WERI-Rb-1 (cell line): ENCODE data around the gene FOLR3.
"Not testable (repeated sequence)": the region's sequence is repeated elsewhere in the genome, so short reads cannot be mapped to it uniquely, and the experiment has no call there.

Experiments used
- DNase-seq: peaks from one replicate; pipeline ENCODE4 v3.0.0-alpha.2; 2020
- H3K27ac ChIP-seq: fragments of 250-450 bp; sonication (Bioruptor Pico); 2 replicates; pipeline ENCODE4 v1.5.1; 2020; ENCODE audit warnings: mild to moderate bottlenecking, moderate library complexity
- H3K27me3 ChIP-seq: fragments of 250-450 bp; sonication (Bioruptor Pico); 2 replicates; pipeline ENCODE4 v1.5.1; 2021; ENCODE audit warnings: mild to moderate bottlenecking, low read depth, moderate library complexity; ENCODE audit not compliant: insufficient read depth, severe bottlenecking
- H3K36me3 ChIP-seq: fragments of 250-450 bp; sonication (Bioruptor Pico); 2 replicates; pipeline ENCODE4 v1.5.1; 2020; ENCODE audit warnings: mild to moderate bottlenecking, moderate library complexity
- H3K4me3 ChIP-seq: 2 replicates; pipeline ENCODE4 v1.5.1; 2011; ENCODE audit warnings: low read depth, mild to moderate bottlenecking, control low read depth, low read length
- H3K9me3 ChIP-seq: fragments of 250-450 bp; sonication (Bioruptor Pico); 2 replicates; pipeline ENCODE4 v1.5.1; 2021; ENCODE audit warnings: mild to moderate bottlenecking, moderate library complexity; ENCODE audit not compliant: severe bottlenecking
- TF ChIP-seq, protein P1 (sequence below): IDR thresholded peaks from 2 replicates; pipeline ENCODE4 v1.5.1; 2011; ENCODE audit warnings: low read depth, mild to moderate bottlenecking, control low read depth, inconsistent platforms, low read length

The FOLR3 gene

GRCh38 chr11:72138821-72139390 lies 3.4 kb downstream of the FOLR3 start:
- Histone ChIP-seq H3K4me3 (no peak overlapping the region), H3K36me3 (no peaks in the 10 kb centered on the region), H3K27me3 (no peaks in the 10 kb centered on the region), H3K9me3 (no peaks in the 10 kb centered on the region), H3K27ac (no peak overlapping the region)
- TF ChIP-seq, protein P1, sequence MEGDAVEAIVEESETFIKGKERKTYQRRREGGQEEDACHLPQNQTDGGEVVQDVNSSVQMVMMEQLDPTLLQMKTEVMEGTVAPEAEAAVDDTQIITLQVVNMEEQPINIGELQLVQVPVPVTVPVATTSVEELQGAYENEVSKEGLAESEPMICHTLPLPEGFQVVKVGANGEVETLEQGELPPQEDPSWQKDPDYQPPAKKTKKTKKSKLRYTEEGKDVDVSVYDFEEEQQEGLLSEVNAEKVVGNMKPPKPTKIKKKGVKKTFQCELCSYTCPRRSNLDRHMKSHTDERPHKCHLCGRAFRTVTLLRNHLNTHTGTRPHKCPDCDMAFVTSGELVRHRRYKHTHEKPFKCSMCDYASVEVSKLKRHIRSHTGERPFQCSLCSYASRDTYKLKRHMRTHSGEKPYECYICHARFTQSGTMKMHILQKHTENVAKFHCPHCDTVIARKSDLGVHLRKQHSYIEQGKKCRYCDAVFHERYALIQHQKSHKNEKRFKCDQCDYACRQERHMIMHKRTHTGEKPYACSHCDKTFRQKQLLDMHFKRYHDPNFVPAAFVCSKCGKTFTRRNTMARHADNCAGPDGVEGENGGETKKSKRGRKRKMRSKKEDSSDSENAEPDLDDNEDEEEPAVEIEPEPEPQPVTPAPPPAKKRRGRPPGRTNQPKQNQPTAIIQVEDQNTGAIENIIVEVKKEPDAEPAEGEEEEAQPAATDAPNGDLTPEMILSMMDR, result no peak
- no peak for DNase-seq

DNA sequence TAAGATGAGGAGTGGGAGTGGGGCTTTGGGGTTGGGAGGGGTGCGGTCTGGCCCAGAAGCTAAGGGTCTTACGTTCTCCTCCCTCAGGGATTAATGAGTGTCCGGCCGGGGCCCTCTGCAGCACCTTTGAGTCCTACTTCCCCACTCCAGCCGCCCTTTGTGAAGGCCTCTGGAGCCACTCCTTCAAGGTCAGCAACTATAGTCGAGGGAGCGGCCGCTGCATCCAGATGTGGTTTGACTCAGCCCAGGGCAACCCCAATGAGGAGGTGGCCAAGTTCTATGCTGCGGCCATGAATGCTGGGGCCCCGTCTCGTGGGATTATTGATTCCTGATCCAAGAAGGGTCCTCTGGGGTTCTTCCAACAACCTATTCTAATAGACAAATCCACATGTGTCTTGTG lies 4.0 kb downstream of the FOLR3 start:
- no peaks in the 10 kb centered on the region for H3K36me3 ChIP-seq
- TF ChIP-seq, protein P1, result no peak
- H3K27ac ChIP-seq, result no peak overlapping the region
- no peak overlapping the region for H3K4me3 ChIP-seq
- H3K9me3 ChIP-seq, result no peaks in the 10 kb centered on the region
- H3K27me3 ChIP-seq, result no peaks in the 10 kb centered on the region
- DNase-seq, result no peak

DNA sequence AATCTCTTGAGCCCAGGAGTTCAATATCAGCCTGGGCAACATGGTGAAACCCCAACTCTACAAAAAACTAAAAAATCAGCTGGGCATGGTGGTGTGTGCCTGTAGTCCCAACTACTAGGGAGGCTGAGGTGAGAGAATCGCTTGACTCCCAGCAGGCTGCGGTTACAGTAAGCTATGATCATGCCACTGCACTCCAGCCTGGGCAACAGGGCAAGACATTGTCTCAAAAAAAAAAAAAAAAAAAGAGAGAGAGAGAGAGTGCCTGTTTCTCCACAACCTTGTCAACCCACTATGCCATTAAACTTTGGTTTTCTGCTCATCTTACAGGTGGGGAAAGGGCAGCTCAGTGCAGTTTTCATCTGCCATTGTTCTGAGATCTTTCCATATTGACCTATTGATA lies 5.1 kb downstream of the FOLR3 start:
- Histone ChIP-seq H3K9me3 (no peaks in the 10 kb centered on the region), H3K4me3 (no peak overlapping the region), H3K27me3 (no peaks in the 10 kb centered on the region), H3K36me3 (no peaks in the 10 kb centered on the region), H3K27ac (no peak overlapping the region)
- TF ChIP-seq, protein P1, result no peak
- no peak for DNase-seq

DNA sequence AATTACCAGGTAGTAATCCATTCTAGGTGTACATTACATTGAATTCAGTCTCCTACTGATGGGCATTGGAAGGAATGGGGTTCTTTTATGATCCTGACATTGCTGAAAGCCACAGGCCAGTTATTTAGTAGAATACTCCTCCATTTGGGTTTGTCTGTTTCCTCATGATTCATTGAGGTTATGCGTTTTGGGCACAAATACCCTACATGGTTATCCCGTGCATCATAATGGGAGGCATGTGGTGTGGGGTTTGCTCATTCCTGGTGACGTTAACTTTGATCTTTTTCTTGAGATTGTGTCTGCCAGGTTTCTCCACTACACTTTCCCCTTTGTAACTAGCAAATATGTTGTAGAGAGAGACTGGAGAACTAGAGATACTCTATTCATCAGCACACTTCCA lies 5.5 kb downstream of the FOLR3 start:
- DNase-seq, result no peak
- TF ChIP-seq, protein P1, result no peak
- Histone ChIP-seq H3K27ac (no peak overlapping the region), H3K27me3 (no peaks in the 10 kb centered on the region), H3K36me3 (no peaks in the 10 kb centered on the region), H3K4me3 (no peak overlapping the region), H3K9me3 (no peaks in the 10 kb centered on the region)

GRCh38 chr11:72142086-72142485 lies 6.6 kb downstream of the FOLR3 start:
- not testable (repeated sequence) for H3K27ac ChIP-seq, H3K4me3 ChIP-seq, DNase-seq, H3K27me3 ChIP-seq, H3K36me3 ChIP-seq, H3K9me3 ChIP-seq

DNA sequence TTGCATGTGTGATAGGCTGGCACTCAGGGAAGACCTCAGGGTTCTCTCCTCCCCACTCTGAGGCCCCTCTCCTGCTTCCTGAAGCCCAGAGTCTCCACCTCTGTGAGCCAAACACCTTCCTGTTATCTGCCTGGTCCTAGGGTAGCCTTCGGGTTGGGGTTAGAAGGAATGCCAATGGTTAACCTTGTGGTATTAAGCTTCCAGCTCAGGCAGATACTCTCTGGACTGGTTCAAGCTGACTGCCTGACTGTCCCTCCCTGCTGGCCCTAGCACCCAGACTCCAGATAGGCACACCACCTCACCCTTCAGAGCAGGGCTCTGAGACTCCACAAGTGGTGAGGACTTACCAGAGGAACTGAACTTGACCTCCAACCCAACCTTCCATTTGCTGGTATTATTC lies 7.0 kb downstream of the FOLR3 start:
- not testable (repeated sequence) for H3K36me3 ChIP-seq, H3K27ac ChIP-seq, H3K9me3 ChIP-seq, H3K27me3 ChIP-seq, H3K4me3 ChIP-seq, DNase-seq

- H3K4me3 ChIP-seq, result no peak overlapping the region
- no peaks in the 10 kb centered on the region for H3K27me3 ChIP-seq
- no peaks in the 10 kb centered on the region for H3K9me3 ChIP-seq
- TF ChIP-seq, protein P1, result no peak
- no peak for DNase-seq
- H3K27ac ChIP-seq, result no peak overlapping the region
- no peaks in the 10 kb centered on the region for H3K36me3 ChIP-seq
Measured at GRCh38 chr11:72144807-72145565, 9.5 kb downstream of the FOLR3 start.
